PC-3 (cell line): ENCODE data around the gene VWA5A. TPM values are rescaled to one million over a fixed set of nuclear protein-coding genes. Genes with fewer than 3 reads are reported as not detected.

Source experiments
- ATAC-seq: fragments of 200-7000 bp; cut with Tn5 transposase; 2 replicates; pipeline ENCODE4 v1.9.1; 2020; ENCODE audit warnings: mild to moderate bottlenecking, moderate library complexity
- BruUV-seq: library from RNA; stranded (reverse); fragments of 400-500 nt; replicated peaks from 2 replicates; lab custom pipeline; 2021; lab: Mats Ljungman, UMichigan
- CTCF ChIA-PET: fragments of 300-600 bp; sonication (Branson Sonifier 250); formaldehyde crosslinking; loops from one replicate; lab custom pipeline; 2022; ENCODE audit warnings: antibody characterized with exemption; lab: Charles Lee
- POLR2A ChIA-PET: fragments of 300-600 bp; sonication (Branson Sonifier 250); formaldehyde crosslinking; loops from one replicate; lab custom pipeline; 2022; ENCODE audit warnings: antibody characterized with exemption; ENCODE audit not compliant: unreplicated experiment; lab: Charles Lee
- DNase-seq: peaks from one replicate; pipeline ENCODE4 v3.0.0-alpha.2; 2015
- H2AFZ ChIP-seq: fragments of 300-600 bp; sonication (generic); 2 replicates; pipeline ENCODE4 v1.6.0; 2016; ENCODE audit warnings: antibody characterized with exemption, low read length
- H3F3A ChIP-seq: fragments of 300-600 bp; sonication (generic); one replicate; pipeline ENCODE4 v1.6.0; 2017; ENCODE audit warnings: antibody characterized with exemption, low read length, control low read depth, mild to moderate bottlenecking; ENCODE audit not compliant: unreplicated experiment
- H3K27ac ChIP-seq: fragments of 300-600 bp; sonication (generic); 2 replicates; pipeline ENCODE4 v1.5.1; 2016; ENCODE audit warnings: mild to moderate bottlenecking, low read length
- H3K27me3 ChIP-seq: fragments of 300-600 bp; sonication (generic); 2 replicates; pipeline ENCODE4 v1.6.1; 2016; ENCODE audit warnings: low read length, mixed read lengths
- H3K36me3 ChIP-seq: fragments of 300-600 bp; sonication (generic); 2 replicates; pipeline ENCODE4 v1.6.1; 2016; ENCODE audit warnings: low read depth, mixed run types, low read length, mixed read lengths
- H3K4me1 ChIP-seq: fragments of 300-600 bp; sonication (generic); 2 replicates; pipeline ENCODE4 v1.5.1; 2016; ENCODE audit warnings: low read length; ENCODE audit not compliant: insufficient read depth
- H3K4me2 ChIP-seq: fragments of 300-600 bp; sonication (generic); 2 replicates; pipeline ENCODE4 v1.6.0; 2016; ENCODE audit warnings: low read length
- H3K4me3 ChIP-seq: fragments of 300-600 bp; sonication (generic); 2 replicates; pipeline ENCODE4 v1.5.1; 2016; ENCODE audit warnings: mild to moderate bottlenecking, low read length, mixed read lengths
- H3K79me2 ChIP-seq: fragments of 300-600 bp; sonication (generic); 2 replicates; pipeline ENCODE4 v1.6.1; 2017; ENCODE audit warnings: low read length, mixed read lengths
- H3K9ac ChIP-seq: fragments of 300-600 bp; sonication (generic); 2 replicates; pipeline ENCODE4 v1.6.0; 2016; ENCODE audit warnings: mild to moderate bottlenecking, low read length
- H3K9me2 ChIP-seq: fragments of 300-600 bp; sonication (generic); replicated peaks from 2 replicates; pipeline ENCODE4 v1.6.1; 2016; ENCODE audit warnings: mixed run types, low read length, mixed read lengths
- H3K9me3 ChIP-seq: fragments of 300-600 bp; sonication (generic); 2 replicates; pipeline ENCODE4 v1.6.1; 2016; ENCODE audit warnings: low read length, mixed read lengths
- H4K20me1 ChIP-seq: fragments of 300-600 bp; sonication (generic); 2 replicates; pipeline ENCODE4 v1.6.1; 2016; ENCODE audit warnings: low read length, mixed read lengths
- CTCF ChIP-seq: fragments of 300-600 bp; sonication (generic); conservative IDR thresholded peaks from 2 replicates; pipeline ENCODE4 v1.5.1; 2017; ENCODE audit warnings: antibody characterized with exemption, low read depth, mild to moderate bottlenecking, low read length
- EZH2 ChIP-seq: fragments of 300-600 bp; sonication (generic); IDR thresholded peaks from one replicate; pipeline ENCODE4 v1.6.1; 2017; ENCODE audit warnings: antibody characterized with exemption, mild to moderate bottlenecking, low read length; ENCODE audit not compliant: unreplicated experiment
- EZH2phosphoT487 ChIP-seq: fragments of 300-600 bp; sonication (generic); IDR thresholded peaks from 2 replicates; pipeline ENCODE4 v1.6.1; 2018; ENCODE audit warnings: mild to moderate bottlenecking, antibody characterized with exemption, low read length, borderline replicate concordance
- intact Hi-C: fragments of 100-400 bp; cut with micrococcal nuclease; formaldehyde crosslinking; loops from 2 replicates; pipeline ENCODE4 v1.9.0; 2023
- total RNA-seq: library from RNA; depleted of rRNA; stranded (reverse); fragments of >200 nt; gene quantifications from 2 replicates; pipeline ENCODE4 v1.2.3, GENCODE V29; 2014

Gene VWA5A
- total RNA-seq, 1 experiment from 2014 or later: not detected

GRCh38 chr11:124078591-124078990, 36.7 kb upstream of the VWA5A start:
- no peaks in the 10 kb centered on the region for H3F3A ChIP-seq
- no TSS peak for BruUV-seq
- H2AFZ ChIP-seq: no peak overlapping the region
- intact Hi-C loops: no loop called here
- ChIA-PET POLR2A (no interaction called here), CTCF (no interaction called here)
- H3K4me3 ChIP-seq: no peak overlapping the region
- no peak overlapping the region for H3K27ac ChIP-seq
- H3K9me2 ChIP-seq: no peaks in the 10 kb centered on the region
- H3K4me1 ChIP-seq: peaks cover 10% of the 10 kb centered on the region
- H3K36me3 ChIP-seq: no peaks in the 10 kb centered on the region
- H3K9ac ChIP-seq: no peak overlapping the region
- H3K4me2 ChIP-seq: no peak overlapping the region
- H4K20me1 ChIP-seq: no peaks in the 10 kb centered on the region
- H3K79me2 ChIP-seq: no peaks in the 10 kb centered on the region
- H3K27me3 ChIP-seq: peaks cover 73% of the 10 kb centered on the region
- no peak for ATAC-seq
- no peak for DNase-seq
- H3K9me3 ChIP-seq: no peaks in the 10 kb centered on the region
- TF ChIP-seq EZH2phosphoT487: no peak
- no peak for TF ChIP-seq EZH2
- TF ChIP-seq CTCF: no peak

GRCh38 chr11:124079631-124080326, 35.5 kb upstream of the VWA5A start:
- no peaks in the 10 kb centered on the region for H3K9me2 ChIP-seq
- H3K4me1 ChIP-seq: peaks cover 10% of the 10 kb centered on the region
- H3K4me2 ChIP-seq: no peak overlapping the region
- intact Hi-C loops: no loop called here
- DNase-seq (no peak), ATAC-seq (no peak)
- BruUV-seq: no TSS peak
- H3K9ac ChIP-seq: no peak overlapping the region
- peaks cover 73% of the 10 kb centered on the region for H3K27me3 ChIP-seq
- H2AFZ ChIP-seq: no peak overlapping the region
- ChIA-PET POLR2A (no interaction called here), CTCF (no interaction called here)
- H3K36me3 ChIP-seq: no peaks in the 10 kb centered on the region
- no peaks in the 10 kb centered on the region for H3F3A ChIP-seq
- H3K9me3 ChIP-seq: no peaks in the 10 kb centered on the region
- H3K27ac ChIP-seq: no peak overlapping the region
- H4K20me1 ChIP-seq: no peaks in the 10 kb centered on the region
- TF ChIP-seq EZH2 (no peak), EZH2phosphoT487 (no peak), CTCF (no peak)
- no peak overlapping the region for H3K4me3 ChIP-seq
- no peaks in the 10 kb centered on the region for H3K79me2 ChIP-seq

- no peaks in the 10 kb centered on the region for H3K36me3 ChIP-seq
- H3K27ac ChIP-seq: no peak overlapping the region
- no peak overlapping the region for H3K9ac ChIP-seq
- ChIA-PET CTCF (no interaction called here), POLR2A (no interaction called here)
- peak; percentile 64 for ATAC-seq
- TF ChIP-seq CTCF (no peak), EZH2 (no peak), EZH2phosphoT487 (no peak)
- no peak overlapping the region for H3K4me3 ChIP-seq
- no peaks in the 10 kb centered on the region for H3K79me2 ChIP-seq
- peaks cover 10% of the 10 kb centered on the region for H3K4me1 ChIP-seq
- intact Hi-C loops: no loop called here
- no peak overlapping the region for H2AFZ ChIP-seq
- H3K27me3 ChIP-seq: peaks cover 73% of the 10 kb centered on the region
- no peaks in the 10 kb centered on the region for H3F3A ChIP-seq
- H3K9me2 ChIP-seq: no peaks in the 10 kb centered on the region
- H4K20me1 ChIP-seq: no peaks in the 10 kb centered on the region
- BruUV-seq: no TSS peak
- peak; percentile 78 for DNase-seq
- no peaks in the 10 kb centered on the region for H3K9me3 ChIP-seq
- H3K4me2 ChIP-seq: peak overlapping the region; percentile 4; the same call in 1 of the 2 replicates
Measured at GRCh38 chr11:124080327-124081001, 34.8 kb upstream of the VWA5A start.
